C4-2B (cell line): ENCODE data around the gene PRSS22.

Experiments used
- CTCF ChIP-seq: fragments of 450-650 bp; conservative IDR thresholded peaks from 2 replicates; pipeline ENCODE4 v1.5.1; 2017; ENCODE audit warnings: mild to moderate bottlenecking
- ZFX ChIP-seq: fragments of 450-650 bp; IDR thresholded peaks from 2 replicates; pipeline ENCODE4 v1.6.1; 2017

- TF ChIP-seq CTCF (no peak), ZFX (no peak)
Observed at GRCh38 chr16:2848933-2849725, 8.8 kb downstream of the PRSS22 start.
